Stimulated activated naive CD8-positive, alpha-beta T cell treated with anti-CD3 and anti-CD28 coated beads, Interleukin-15, amount 100 ng/mL, for 72 hours (primary cell): Measurements from ENCODE around the gene FSTL3.
"Not testable (repeated sequence)": the region's sequence is repeated elsewhere in the genome, so short reads cannot be mapped to it uniquely, and the experiment has no call there.

Experiments used
- ATAC-seq: fragments of 150-1000 bp; cut with Tn5 transposase; 2 replicates; pipeline ENCODE4 v1.10.0; 2021; ENCODE audit warnings: mild to moderate bottlenecking, moderate library complexity
- DNase-seq, 2 donors: peaks; one replicate each; pipeline ENCODE4 v3.0.0; 2021 to 2022
- H3K27ac Mint-ChIP-seq, 2 donors: one replicate each; pipeline ENCODE4 v1.8.0; 2022; ENCODE audit warnings: mild to moderate bottlenecking in 2 of 2, mixed read lengths in 2 of 2, moderate library complexity in 2 of 2
- H3K27me3 Mint-ChIP-seq: one replicate; pipeline ENCODE4 v1.8.0; 2022; ENCODE audit warnings: mixed read lengths
- H3K4me1 Mint-ChIP-seq: one replicate; pipeline ENCODE4 v1.8.0; 2022; ENCODE audit warnings: mild to moderate bottlenecking, mixed read lengths
- H3K4me3 Mint-ChIP-seq, 2 donors: one replicate each; pipeline ENCODE4 v1.8.0; 2022; ENCODE audit warnings: mild to moderate bottlenecking in 2 of 2, mixed read lengths in 2 of 2, moderate library complexity in 1 of 2
- H3K9me3 Mint-ChIP-seq, 2 donors: one replicate each; pipeline ENCODE4 v1.8.0; 2022; ENCODE audit warnings: mixed read lengths in 2 of 2

Gene FSTL3

DNA sequence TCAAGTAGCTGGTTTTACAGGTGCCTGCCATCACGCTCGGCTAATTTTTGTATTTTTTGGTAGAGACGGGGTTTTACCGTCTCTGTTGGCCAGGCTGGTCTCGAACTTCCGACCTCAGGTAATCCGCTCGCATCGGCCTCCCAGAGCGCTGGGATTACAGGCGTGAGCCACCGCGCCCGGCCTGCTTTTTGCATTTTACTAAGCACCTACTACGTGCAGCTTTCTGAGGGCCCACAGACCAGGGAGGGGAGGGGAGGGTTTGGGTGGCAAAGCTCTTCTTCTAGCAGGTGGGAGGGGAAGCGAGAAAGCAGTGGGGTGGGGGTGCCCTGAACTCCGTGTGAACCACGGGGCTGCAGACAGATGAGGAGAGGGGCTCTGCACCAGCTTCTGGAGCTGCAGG, 47.5 kb downstream of the FSTL3 start:
- no peak overlapping the region for H3K4me3 Mint-ChIP-seq
- peaks cover 52% of the 10 kb centered on the region for H3K27me3 Mint-ChIP-seq
- H3K9me3 Mint-ChIP-seq = no peaks in the 10 kb centered on the region
- no peak for ATAC-seq
- H3K27ac Mint-ChIP-seq = no peak overlapping the region
- no peak for DNase-seq
- no peaks in the 10 kb centered on the region for H3K4me1 Mint-ChIP-seq

DNA sequence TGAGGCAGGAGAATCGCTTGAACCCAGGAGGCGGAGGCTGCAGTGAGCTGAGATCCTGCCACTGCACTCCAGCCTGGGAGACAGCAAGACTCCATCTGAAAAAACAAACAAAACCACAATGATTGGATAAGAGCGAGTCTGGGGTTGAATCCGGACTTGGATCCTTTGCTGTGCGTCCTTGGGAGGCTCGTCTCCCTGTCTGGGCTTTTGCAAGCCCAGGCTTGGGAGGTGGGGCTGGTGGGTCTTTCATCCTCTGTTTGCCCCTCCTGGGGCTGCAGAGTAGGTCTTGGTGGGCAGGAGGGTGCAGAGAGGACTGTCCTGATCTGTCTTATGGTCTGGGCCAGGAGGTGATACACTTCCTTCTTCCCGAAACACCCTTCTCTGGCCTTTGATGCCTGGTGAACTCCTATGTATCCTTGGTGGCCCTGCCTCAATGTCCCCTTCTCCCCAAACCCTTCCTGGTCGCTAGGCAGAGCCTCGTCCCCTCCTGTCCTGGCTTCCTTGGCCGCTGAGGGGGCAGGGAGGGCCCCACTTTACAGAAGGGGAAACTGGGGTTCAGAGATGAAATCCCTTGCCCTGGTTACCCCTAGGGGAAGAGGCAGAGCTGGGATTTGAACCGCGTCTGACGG, 49.4 kb downstream of the FSTL3 start:
- Mint-ChIP-seq H3K9me3 (no peaks in the 10 kb centered on the region), H3K27me3 (peaks cover 39% of the 10 kb centered on the region), H3K4me1 (no peaks in the 10 kb centered on the region), H3K4me3 (no peak overlapping the region), H3K27ac (no peak overlapping the region)
- no peak for ATAC-seq
- no peak for DNase-seq

DNA sequence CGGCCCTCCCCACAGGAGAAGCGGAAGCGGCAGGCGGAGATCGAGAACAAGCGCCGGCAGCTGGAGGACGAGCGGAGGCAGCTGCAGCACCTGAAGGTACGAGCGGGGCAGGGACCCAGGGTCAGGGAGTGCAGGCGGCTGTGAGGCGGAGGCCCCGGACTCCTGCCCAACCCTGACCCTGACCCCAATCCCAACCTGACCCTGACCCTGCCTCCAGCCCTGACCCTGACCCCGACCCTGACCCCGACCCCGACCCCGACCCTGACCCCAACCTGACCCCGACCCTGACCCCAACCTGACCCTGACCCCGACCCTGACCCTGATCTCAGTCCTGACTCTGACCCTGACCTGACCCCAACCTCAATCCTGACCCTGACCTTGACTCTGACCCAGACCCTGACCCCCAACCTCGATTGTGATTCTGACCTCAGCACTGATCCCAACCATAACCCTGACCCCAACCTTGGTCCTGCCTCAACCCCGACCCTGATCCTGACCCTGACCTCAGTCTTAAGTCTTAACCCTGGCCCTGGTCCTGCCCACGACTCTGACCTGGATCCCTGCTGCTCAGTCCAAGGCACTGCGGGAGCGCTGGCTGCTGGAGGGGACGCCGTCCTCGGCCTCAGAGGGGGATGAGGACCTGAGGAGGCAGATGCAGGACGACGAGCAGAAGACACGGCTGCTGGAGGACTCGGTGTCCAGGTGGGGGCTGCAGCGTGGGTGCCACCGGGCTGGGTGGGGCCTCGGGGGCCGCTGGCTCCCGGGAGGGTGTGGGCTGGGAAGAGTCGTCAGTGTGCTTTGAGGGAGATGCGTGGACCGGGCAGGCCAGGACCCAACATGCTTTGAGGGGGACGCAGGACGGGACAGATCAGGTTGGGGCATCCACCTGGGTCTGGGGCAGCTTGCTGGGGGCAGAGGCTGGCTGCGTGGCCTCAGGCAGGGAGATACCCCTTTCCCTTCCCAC, 51.1 kb downstream of the FSTL3 start:
- H3K4me3 Mint-ChIP-seq = no peak overlapping the region
- no peak for ATAC-seq
- no peaks in the 10 kb centered on the region for H3K9me3 Mint-ChIP-seq
- no peak for DNase-seq
- H3K27me3 Mint-ChIP-seq = peaks cover 32% of the 10 kb centered on the region
- no peak overlapping the region for H3K27ac Mint-ChIP-seq
- peaks cover under 1% of the 10 kb centered on the region for H3K4me1 Mint-ChIP-seq

DNA sequence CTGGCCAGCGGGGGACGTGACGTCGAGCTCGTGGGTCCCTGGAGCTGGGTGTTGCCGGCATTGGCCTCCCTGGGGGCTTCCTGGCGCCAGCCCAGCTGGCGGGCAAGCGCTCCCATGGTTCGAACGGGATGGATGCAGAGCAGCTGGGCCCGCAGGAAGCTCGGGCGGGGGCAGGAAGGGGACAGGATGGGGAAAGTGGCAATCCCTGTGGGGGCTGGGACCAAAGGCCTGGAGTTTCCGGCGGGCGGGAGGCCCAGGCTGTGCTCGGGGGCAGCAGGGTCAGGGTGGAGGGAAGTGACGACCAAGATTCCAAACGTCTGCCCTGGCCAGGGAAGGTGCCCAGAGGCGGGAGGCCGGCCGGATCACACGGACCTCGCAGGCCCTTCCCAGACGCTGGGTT, 51.8 kb downstream of the FSTL3 start:
- Mint-ChIP-seq H3K4me3 (no peak overlapping the region), H3K27ac (no peak overlapping the region), H3K27me3 (peaks cover 24% of the 10 kb centered on the region), H3K4me1 (peaks cover 8% of the 10 kb centered on the region), H3K9me3 (no peaks in the 10 kb centered on the region)
- DNase-seq (no peak), ATAC-seq (no peak)

DNA sequence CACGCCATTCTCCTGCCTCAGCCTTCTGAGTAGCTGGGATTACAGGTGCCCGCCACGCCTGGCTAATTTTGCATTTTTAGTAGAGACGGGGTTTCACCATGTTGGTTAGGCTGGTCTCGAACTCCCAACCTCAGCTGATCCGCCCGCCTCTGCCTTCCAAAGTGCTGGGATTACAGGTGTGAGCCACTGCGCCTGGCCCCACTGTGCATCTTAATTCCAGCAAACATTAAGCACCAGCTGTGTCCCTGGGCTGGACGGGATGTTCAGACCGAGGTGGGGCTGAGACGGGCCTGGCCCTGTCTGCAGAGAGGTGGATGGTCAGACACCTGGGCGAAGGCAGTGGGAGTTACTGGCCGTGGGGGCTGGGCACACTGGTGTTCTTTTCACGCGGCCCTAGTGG, 53.4 kb downstream of the FSTL3 start:
- not testable (repeated sequence) for H3K9me3 Mint-ChIP-seq
- H3K27me3 Mint-ChIP-seq = peaks cover 15% of the 10 kb centered on the region

DNA sequence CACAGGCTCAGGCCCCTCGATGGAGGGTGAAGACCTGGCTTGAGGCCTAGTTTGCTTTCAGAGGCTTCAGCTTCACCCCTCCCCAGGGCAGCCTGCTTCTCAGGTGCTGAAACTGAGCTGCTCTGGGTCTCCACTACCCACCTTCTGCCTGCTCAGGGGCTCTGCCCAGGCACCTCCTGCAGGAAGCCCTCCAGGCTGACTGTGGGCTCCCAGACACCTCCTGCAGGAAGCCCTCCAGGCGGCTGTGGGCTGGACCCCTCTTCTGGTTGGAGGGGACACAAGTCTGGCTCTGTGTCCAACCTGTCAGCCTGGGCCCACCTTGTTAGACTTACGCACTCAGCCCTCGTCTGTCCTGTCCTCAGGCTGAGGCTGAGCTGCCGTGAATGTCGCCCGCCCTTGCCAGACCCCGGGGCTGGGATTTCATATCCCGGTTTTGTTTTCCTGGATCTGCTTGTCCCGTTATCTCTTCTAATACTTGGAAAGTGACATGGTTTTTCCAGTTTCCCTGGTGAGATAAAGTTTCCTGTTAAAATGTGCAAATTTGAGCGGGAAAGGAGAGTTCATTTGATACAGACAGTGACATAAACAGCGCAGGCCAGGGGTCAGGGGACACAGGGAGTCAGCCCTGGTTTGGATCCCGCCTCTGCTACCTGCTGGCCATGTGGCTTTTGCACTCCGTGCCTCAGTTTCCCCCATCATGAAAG, 53.9 kb downstream of the FSTL3 start:
- H3K4me1 Mint-ChIP-seq = peaks cover 20% of the 10 kb centered on the region
- H3K27ac Mint-ChIP-seq = peak overlapping the region in 1 of 2 donors; percentile 19
- peaks cover 15% of the 10 kb centered on the region for H3K27me3 Mint-ChIP-seq
- H3K9me3 Mint-ChIP-seq = no peaks in the 10 kb centered on the region
- no peak for ATAC-seq
- no peak overlapping the region for H3K4me3 Mint-ChIP-seq
- no peak for DNase-seq

More for the DNA sequence above, 53.4 kb downstream of the FSTL3 start:
- not testable (repeated sequence) for H3K27ac Mint-ChIP-seq, ATAC-seq, DNase-seq, H3K4me3 Mint-ChIP-seq
- H3K4me1 Mint-ChIP-seq = peaks cover 20% of the 10 kb centered on the region

DNA sequence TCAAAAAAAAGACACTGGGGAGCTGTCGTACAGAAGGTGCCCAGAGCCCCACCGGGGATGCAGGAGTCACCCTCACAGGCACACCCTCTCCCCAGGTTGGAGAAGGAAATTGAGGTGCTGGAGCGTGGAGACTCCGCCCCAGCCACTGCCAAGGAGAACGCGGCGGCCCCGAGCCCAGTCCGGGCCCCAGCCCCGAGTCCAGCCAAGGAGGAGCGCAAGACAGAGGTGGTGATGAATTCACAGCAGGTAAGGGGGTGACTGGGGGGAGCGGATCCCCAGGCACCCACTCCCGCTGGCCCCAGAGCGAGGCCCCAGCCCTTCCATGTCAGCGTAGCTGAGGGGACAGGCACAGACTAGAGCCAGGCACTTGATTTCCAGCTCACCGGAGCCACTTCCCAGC, 54.8 kb downstream of the FSTL3 start:
- DNase-seq (no peak), ATAC-seq (no peak)
- Mint-ChIP-seq H3K9me3 (no peaks in the 10 kb centered on the region), H3K27me3 (peaks cover 15% of the 10 kb centered on the region), H3K4me1 (peaks cover 20% of the 10 kb centered on the region), H3K27ac (no peak overlapping the region), H3K4me3 (no peak overlapping the region)

DNA sequence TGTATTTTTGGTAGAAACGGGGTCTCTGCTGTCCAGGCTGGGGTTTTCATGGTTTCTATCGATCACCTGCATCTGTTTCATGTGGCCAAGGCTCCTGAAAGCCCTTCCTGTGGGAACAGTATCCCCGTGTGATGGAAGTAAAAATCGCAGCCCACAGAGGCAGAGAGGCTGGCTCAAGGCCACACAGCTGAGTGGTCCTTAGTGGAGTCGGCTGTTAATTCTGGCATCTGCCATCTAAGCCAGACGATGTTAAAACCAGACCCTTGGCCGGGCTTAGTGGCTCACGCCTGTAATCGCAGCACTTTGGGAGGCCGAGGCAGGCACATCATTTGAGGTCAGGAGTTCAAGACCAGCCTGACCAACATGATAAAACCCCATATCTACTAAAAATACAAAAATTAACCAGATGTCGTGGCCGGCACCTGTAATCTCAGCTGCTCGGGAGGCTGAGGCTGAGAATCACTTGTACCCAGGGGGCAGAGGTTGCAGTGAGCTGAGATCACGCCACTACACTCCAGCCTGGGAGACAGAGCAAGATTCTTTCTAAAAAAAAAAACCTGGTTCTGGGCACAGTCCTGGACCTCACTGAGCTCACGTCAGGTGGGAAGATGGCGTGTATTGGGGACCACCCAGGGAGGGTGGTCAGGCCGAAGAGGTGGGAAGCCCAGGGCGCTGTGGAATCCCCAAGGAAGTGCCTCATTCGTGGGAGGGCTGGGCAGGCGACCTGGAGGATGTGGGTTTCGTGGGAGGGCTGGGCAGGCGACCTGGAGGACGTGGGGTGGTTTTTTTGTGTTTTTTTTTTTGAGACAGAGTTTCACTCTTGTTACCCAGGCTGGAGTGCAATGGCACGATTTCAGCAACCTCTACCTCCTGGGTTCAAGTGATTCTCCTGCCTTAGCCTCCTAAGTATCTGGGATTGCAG, 56.2 kb downstream of the FSTL3 start:
- H3K27ac Mint-ChIP-seq = peak overlapping the region in 1 of 2 donors; percentile 93

More for the DNA sequence above, 56.2 kb downstream of the FSTL3 start:
- peaks cover 10% of the 10 kb centered on the region for H3K27me3 Mint-ChIP-seq
- no peak for DNase-seq
- peaks cover 24% of the 10 kb centered on the region for H3K4me1 Mint-ChIP-seq
- H3K9me3 Mint-ChIP-seq = no peaks in the 10 kb centered on the region
- H3K4me3 Mint-ChIP-seq = no peak overlapping the region
- ATAC-seq = no peak
